ENCODE results near the gene ALX4.
A peak's percentile ranks its signal among the peaks of the same experiment; 100 is the strongest.

ALX4 gene

DNA sequence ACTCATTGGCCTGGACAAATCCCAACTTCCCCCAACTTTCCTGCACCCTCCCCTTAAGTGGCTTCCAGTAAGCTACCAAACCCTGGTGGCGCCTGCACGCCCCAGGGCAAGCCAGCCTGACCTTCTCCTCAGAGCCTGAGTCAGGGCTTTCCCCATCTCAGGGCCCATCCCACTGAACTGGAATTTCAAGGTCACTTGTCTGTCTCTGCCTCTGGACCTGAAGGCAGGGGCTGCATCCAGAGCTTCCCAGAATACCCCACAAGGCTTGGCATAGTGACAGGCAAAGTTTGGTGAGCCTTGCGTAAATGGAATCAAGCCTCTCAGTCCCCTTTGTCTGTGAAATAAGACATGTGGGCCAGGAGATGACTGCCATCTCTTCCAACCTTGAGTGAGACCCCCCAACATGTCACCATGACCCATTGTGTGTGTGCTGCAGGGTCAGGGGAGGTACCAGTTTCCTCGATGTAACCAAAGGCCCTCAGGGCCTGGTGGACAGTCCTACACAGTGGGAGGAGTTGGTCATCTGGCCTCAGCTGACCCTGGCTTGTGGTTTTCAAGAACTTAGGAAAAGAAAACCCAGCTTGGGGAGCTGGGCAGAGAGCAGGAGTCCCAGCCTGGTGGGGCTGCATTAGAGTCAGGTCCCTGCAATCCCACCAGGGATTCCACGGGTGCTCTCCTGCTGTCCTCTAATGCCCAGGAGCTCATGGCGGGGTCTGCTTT lies 8.9 kb downstream of the ALX4 start:
- DNase-seq = no peak

DNA sequence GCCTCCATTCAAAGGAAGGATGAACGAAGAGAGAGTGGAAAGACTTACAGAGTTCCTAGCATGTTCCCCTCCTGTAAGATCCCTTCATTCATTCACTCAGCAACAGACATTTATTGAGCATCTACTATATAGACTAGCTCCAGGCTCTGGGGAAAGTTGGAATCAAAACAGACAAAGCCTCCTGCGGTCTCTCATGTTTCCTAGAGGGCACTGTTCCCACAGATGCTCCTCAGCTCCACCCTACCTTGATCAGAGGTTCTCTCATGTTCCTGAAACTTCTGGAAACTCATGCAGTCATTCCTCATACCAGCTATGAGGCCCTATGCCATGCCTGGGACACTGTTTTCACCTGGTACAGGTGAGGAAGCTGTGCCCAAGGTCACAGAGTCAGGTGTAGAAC lies 11.1 kb downstream of the ALX4 start:
- DNase-seq = no peak

DNA sequence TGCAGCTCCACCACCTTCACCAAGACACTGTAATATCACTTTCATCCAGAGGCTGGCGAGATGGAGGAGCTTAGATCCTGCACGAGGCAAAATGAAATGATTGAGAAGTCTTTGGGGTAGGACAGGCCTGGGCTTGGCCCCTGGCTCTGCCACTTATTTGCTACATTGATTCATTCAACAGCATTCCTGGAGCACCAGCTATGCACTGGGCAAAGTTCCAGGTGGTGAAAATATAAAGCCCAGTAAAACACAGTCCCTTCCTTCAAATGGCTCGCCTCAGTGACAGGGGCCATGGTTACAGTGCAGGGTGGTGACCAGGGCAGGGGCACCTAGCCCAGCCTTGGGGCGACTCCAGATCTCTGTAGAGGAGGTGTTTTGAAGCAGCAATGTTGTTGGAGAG lies 19.7 kb downstream of the ALX4 start:
- no peak for DNase-seq

DNA sequence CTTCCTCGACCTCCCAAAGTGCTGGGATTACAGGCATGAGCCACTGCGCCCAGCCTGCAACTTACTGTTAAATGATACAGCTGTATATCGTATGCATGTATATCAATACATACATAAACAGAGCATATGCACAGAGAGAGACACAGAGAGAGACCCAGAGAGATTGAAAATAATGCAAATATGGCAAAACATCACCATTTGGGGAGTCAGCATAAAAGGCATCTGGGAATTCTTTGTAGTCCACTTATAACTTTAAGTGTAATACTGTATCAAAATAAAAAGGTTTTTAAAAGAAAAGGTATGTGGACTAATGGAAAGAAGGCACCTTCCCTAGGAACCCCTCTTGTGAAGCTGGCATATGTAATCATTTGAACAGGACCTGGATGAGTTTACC lies 21.8 kb downstream of the ALX4 start:
- DNase-seq = no peak

DNA sequence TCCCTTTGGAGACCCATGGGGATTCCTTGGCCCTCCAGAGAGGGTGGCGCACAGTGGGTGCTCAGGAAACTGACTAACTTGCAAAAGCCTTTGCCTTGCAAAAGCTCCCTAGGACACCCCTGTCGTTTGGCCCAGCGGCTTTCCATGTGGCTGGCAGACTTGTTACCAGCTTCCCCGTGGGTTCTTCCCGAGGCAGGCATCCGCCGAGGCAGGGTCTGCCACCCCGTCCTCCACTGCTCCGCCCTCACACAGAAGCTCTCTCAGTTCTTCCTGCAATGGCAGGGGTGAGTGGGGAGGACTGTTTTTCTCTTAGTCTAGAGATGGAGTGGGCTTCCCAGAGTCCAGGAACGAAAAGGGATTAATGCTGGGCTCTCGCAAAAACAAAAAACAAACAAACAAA lies 23.0 kb downstream of the ALX4 start:
- DNase-seq = no peak

DNA sequence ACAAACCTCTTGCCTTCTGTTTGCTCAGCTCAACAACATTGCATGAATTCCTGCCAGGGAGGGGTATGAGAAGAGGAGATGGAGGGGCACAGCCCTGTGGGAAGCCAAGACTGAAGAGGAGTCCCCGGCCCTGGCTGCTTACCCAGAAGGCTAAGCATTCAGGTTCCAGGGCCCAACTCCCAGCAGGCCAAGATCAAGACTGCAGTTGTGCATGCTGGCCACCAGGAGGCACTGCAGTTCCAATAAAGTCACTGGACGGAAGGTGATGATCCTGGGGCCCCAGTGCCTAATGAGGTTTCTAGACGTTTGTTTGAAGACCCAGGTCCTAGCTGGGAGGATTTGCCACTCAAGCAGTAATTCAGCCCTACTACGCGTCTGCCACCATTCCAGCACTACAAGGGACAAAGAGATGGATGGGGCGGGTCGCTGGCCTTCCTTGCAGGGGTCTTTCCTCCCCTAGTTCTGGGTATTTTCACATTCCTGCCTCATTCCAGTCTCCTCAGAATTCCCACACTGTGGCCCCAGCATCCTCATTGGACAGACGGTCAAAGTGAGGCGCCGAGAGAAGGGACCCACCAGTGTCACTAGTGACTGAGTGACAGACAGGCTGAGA lies 23.6 kb downstream of the ALX4 start:
- peak; percentile 12 for DNase-seq

DNA sequence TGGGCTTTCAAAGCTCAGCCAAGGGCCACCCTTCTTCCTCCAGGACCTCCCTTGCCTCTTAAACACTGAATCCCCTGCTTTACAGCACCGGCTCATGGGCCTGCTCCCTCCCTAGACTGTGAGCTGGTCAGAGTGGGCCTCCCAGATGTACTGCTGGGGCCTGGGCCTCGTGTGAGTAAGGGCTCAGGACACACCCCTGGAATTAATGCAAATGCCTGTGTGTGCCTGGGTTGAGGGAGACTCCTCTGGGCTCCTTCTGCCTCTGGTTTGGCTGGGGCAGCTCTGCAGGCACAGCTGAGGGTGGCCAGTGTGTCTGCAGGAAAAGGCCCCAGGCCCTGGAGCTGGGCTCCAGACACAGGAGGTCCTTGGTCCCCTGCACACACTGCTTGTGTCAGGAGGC lies 24.2 kb downstream of the ALX4 start:
- no peak for DNase-seq

DNA sequence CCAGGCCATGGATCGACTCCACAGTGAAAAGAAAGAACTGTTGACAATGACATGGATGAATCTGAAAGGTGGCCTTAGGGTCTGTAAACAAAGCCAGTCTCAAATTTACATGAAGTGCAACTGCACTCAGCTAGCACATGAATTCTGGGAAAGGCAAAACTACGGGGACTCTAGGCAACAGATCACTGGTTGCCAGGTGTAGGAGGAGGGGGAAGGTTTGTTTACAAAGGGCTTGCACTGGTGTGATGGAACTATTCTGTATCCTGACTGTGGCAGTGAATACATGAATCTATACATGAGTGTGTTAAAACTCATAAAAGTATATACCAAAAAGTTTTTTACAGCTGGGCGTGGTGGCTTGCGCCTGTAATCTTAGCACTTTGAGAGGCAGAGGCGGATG lies 27.3 kb downstream of the ALX4 start:
- DNase-seq = no peak

DNA sequence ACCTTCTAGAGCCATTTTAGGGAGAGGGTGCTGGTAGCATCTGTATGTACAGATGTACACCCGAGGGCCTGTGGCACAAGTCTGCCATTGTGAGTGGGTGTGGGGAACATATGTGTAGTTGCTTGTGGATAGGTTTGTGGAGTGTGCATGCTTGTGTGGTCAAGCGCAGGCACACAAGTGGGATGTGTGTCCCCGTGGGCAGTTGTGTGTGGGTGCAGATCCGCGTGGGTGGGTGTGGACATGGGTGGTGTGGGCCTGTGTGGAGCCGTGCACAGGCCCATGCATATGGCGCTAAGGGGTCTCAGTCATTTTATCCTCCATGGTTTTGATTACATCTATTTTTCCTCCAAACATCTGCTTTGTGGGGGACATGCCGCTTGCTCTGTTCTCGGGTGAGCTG lies 28.8 kb downstream of the ALX4 start:
- DNase-seq = no peak

DNA sequence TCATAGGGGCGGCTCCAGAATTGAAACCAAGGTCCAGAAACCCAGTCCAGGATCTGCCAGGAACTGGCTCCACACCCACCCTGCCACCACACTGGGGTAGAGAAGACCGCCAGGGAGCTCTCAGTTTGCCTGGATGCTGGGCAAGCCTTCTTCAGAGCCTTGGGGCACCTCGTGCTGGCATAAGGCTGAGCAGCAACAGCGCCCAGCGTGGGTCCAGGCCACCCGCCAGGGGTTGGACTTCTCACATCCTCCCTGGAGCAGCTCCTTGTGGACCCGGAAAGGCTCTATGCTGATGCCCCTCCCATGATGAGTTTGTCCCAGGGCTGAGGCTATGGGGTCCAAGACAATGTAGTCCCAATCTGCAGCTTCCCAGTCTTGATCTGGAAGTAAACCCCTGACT lies 29.7 kb downstream of the ALX4 start:
- no peak for DNase-seq

DNA sequence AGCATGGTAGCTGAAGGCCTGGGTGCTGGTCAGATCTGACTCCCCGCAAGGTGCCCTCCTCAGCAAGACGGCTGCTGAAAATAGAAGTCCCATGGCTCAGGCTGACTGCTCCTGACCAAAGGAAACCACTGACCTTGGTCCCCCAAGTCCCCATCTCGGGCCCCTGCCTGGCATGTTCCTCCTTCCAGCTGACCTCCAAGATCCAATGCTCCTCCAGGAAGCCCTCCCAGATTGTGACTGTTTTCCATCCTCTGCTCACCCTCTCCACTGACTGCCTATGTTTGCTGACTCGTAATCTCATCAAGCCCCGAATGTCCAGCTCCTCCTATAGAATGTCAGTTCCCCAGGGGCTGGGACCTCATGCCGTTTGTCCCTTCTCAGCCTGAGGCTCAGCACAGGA lies 30.5 kb downstream of the ALX4 start:
- no peak for DNase-seq

DNA sequence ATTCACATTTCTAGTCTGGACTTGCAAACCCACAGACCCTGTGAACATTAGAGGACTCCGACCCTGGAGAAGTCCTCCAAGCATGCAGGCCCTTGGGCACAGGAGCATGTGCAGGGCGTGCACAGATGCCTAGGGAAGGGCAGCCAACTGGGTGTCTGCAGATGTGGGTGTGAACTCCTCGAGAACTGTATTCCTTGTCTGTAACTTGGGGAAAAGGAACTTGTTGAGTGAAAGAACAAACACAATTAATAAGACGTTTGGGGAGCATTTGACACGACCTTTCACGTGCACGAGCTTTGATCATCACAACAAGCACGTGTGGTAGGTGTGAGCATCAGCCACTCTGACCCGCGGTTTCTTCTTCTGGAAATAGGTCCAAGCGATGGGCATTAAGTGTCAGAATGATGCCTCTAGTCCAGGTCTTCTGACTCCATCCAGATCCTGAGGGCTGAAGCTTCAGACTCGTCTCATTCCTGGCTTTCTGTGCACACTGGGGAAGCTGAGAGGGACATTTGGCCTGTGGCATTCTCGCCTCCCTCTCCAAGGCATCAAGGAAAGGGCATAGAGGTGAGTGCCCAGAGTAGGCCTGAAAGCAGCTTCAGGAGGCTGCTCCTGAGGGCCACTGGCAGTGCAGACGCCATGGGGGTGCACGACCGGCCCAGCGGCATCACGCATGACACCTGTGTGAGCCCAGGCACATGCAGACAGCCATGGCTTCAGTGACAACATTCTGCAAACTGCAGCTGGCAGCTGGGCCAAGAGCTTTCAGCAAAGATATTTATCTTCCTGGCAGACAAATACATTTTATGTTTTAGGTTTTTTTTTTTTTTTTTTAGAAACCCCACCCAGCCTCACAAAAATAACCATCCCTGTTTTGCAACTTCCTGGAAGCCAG lies 32.5 kb downstream of the ALX4 start:
- DNase-seq = no peak

DNA sequence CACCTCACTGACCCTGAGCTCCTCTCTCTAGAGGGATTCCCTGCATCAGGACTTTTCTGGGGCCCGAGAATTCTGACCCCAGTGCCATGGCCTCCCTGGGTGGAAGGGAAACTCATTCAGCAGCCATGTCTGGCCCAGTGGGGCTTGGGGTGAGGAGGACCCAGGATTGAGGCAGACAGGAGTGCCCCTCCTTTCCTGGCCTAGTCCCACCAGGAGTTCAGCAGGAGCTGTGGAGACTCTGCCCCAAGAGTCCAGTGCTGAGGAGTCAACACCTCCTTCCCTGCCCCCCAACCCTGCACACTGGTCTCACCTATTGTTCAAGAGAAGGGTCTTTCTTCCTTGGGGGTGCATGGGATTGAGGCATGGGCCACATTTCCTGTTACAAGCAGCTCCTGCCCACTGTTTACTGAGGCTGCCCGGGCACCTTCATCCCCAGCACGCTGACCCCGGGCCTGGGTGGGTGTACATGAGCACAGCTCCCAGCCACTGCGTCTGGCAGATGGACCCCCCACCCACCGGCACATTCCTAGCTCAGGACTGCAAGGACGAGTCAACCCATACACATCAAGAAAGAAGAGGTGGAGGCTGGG lies 33.9 kb downstream of the ALX4 start:
- DNase-seq = no peak

DNA sequence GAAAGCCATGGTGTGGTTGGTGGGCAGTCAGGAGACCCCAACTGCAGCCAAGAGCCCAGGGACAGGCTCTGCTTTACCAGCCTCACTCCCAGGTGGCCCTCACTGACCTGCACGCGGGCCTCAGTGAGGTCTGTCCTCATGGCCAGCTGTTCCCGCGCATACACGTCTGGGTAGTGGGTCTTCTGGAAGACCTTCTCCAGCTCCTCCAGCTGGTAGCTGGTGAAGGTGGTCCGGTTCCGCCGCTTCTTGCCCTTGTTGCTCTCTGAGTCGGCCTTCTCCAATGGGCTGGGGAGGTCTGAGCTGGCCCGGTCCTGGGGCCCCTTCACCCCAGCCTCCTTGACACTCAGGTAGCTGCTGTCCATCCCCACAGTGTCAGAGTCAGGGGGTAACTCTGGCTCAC lies 34.7 kb downstream of the ALX4 start:
- DNase-seq = no peak

DNA sequence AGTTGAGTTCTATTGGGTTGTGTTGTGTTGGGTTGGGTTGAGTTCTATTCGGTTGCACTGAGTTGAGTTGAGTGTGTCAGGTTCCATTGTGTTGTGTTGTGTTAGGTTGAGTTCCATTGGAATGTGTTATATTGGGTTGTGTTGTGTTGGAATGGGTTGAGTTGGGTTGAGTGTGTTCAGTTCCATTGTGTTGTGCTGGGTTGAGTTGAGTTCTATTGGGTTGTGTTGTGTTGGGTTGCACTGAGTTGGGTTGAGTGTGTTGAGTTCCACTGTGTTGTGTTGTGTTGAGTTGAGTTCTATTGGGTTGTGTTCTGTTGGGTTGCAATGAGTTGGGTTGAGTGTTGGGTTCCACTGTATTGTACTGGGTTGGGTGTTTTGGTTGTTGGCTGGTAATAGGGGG lies 35.5 kb downstream of the ALX4 start:
- DNase-seq = no peak

DNA sequence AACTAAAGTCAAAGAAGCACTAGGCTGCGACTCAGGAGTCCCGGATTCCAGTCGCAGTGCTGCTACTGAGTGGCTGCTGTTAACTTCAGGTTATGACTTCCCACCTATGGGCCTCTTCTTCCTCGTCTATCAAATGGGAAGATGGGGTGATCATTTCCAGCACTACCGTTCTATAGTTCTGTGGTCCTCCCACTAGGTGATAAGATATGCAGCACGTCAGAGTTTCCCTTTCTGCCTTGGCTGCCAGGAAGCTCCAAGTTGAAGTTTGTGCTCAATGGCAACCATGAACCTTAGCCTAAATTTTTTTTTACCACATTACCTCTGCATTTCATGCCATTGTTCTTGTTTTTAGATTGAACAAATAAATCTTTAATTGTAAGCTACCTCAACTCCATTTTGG lies 38.7 kb downstream of the ALX4 start:
- DNase-seq = no peak

DNA sequence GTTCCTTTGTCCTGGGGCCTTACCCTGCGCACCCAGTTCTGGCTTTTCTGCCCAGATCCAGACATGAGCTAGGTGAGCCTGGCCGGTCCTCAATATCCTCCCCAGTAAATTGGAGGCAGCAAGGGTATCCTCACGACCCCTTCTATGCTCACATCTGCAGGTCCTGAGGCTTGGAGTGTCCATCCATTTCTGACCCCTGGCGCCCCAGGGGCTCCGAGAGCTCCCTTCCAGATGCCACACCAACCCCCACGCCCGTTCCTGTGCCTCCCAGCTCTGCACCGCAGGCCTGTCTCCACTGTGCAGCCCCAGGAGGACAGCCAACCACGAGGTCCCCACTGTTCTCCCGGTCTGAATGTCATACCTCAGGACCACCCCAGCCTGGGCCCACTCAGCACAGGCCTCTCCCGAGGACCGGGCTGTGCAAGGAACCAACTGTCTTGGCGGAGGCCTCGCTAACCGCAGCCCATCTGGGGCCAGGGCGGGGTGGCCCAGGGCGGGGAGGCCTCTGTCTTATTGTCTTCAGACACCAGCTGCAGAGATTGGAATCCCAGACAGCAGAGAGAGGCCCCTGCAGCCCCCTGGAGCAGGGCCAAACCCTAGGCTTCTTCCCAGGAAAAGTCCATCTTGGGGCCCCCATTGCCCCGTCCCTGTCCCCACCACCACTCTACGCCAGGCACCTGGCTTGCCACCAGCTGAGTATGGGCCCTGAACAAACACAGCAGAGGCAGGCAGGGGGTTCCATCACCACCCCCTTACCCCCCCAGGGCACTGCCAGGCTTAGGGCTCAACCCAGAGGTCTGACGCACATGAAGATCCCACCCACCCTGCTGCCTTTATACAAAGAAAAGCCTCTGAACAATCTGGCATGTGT lies 39.3 kb downstream of the ALX4 start:
- no peak for DNase-seq

DNA sequence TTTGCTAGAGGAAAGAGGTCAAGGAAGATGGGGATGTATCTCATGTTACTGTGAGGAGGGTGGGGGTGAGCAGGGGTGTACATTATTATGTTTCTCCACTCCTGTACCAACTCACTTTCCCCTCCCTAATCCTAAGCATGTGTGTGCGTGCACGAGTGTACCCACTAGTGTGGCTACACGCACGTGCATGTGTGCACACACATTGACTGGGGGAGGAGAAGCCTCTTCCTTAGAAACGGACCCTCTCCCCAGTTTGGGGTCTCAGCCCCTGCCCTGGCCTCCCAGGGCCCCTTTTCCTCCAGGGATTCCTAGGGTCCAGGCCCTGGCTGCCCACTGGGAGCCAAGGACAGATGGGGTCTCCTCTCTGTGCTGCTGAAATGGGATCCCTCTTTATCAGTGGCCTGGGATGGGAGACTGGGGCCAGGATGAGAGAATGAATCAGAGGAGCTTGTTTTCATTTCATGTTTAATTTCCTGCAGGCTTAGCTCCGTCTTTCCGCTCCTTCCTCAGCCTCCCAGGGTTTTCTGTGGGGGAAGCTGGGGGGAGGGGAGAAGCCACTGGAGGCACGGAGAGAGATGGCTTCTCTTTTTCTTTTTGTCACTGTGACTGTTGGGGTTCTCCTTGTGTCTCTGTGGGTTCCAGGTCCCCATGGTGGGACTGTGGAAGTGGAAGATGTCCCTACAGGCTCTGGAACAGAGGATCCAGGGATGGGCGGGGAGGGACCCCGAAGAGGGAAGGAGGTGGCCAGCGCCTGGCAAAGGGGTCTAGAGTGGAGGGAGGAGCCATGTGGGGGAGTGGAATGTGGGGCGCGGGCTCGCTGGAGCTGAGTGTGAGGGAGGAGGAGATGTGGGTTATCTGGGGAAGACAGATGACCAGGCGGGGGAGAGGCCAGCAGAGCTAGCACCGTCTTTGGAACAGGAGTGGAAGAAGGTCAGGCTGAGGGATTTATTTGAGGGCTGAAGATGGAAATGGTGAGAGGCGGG lies 40.3 kb downstream of the ALX4 start:
- no peak for DNase-seq

DNA sequence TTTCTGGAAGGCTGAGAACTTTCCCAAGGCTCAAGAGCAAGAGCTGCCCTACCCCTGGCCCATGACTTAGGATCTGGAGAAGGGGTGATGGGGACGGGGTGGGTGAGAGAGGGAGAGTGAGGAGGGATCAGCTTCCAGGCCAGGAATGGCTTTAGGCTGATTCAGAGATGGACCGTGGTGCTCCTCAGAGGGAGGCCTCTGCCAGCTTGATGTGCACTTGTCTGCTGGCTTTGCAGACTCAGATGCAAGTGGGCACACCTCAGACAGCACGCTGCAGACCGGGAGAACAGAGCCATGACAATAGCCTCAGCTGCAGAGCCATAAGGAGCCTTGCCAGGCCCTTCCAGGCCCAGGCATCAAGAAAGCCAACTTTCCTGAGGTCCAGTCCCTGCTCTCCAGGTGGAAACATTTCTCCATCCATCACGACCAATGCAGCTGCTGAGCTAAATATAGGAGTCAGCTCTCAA lies 41.3 kb downstream of the ALX4 start:
- DNase-seq = no peak

DNA sequence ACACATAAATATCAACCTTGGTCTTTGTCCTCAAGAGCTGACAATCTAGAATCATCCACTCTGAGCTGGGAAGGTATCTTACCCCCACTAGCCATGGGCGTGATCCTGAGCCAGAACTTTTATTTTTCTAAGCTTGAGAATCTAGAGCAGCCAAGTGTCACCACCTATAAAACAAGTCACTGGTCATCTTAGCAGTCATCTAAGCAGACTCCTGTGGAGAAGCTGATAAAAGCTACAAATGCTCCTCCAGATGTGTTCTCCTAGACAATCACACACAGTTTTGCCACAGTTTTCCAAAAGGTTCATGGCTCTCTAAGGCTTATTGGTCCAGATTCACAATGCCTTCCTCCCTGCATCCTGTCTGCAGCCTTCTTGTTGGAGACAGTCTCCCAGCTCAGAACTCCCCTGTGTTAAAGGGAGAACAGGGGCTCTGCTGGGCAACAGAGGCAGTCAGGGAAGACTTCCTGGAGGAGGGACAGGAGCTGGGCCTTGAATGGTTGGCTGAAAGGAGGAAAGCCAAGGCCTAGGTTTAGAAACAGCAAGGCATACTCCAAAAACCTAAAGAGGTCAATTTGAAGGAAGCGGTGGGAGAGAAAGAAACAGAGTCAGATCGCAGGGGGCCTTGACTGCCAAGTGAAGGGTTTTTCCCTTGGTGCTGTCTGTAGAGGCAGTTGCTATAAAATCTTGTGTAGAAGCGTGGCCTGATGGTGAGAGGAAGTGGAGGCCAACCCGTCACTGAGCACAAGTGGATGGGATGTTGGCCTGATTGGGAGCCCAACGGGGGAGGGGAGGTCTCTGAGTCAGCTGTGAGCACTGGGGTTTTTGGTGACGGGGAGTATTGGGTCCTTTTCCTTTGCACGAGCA lies 42.0 kb downstream of the ALX4 start:
- DNase-seq = no peak
